Stimulated activated CD4-positive, alpha-beta T cell treated with anti-CD3 and anti-CD28 coated beads, TNF-alpha, amount 100 ng/mL, for 48 hours (primary cell): ENCODE results near the gene NUBPL.

Experiments used
- DNase-seq, 3 donors: peaks; one replicate each; pipeline ENCODE4 v3.0.0-alpha.2; 2020; ENCODE audit warnings: low read depth in 3 of 3

Gene NUBPL, protein sequence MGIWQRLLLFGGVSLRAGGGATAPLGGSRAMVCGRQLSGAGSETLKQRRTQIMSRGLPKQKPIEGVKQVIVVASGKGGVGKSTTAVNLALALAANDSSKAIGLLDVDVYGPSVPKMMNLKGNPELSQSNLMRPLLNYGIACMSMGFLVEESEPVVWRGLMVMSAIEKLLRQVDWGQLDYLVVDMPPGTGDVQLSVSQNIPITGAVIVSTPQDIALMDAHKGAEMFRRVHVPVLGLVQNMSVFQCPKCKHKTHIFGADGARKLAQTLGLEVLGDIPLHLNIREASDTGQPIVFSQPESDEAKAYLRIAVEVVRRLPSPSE

DNA sequence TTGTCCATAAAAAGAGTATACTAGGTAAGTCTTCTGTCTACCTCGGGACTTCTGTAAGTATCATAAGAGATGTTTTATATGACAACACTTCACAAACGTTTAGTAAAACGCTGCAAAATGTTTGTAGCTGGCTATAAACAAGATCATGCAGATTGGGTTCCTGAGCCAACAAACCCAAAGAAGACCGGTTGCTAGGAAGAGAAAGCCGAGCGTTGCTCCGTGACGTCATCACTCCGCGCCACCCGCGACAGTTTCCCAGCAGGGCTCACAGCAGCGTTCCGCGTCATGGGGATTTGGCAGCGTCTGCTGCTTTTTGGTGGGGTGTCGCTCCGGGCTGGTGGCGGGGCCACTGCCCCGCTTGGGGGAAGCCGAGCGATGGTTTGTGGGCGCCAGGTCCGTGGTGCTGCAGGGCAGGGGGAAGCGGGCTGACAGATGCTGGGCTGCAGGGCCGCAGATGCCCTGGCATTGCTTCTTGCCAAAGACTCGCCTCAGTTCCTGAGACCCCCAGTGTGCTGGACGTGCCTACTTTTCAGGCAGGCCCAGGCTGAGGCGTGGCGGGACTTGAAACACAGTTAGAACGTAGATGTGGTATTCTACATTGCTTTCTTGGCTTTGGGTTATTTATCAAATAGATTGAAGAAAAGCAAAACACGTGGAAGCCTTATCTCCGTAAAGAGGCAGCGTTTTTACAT, at the start of gene NUBPL:
NUBPL (plus strand) TSS at position 250 of the 692 bp plus-strand sequence; CDS start at position 286, 36 bp downstream.
- DNase-seq = peak; percentile 90 to 95 (median 93)

DNA sequence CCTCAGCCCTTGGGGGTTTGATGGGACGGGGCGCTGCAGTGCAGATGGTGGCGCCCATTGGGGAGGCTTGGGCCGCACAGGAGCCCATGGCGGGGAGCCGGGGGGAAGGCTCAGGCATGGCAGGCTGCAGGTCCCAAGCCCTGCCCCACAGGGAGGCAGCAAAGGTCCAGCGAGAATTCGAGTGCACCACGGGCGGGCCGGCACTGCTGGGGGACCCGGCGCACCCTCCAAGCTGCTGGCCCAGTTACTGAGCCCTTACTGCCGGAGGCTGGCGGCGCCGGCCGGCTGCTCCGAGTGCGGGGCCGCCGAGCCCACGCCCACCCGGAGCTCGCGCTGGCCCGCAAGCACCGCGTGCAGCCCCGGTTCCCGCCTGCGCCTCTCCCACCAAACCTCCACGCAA, 34.1 kb upstream of the NUBPL start:
- no peak for DNase-seq

DNA sequence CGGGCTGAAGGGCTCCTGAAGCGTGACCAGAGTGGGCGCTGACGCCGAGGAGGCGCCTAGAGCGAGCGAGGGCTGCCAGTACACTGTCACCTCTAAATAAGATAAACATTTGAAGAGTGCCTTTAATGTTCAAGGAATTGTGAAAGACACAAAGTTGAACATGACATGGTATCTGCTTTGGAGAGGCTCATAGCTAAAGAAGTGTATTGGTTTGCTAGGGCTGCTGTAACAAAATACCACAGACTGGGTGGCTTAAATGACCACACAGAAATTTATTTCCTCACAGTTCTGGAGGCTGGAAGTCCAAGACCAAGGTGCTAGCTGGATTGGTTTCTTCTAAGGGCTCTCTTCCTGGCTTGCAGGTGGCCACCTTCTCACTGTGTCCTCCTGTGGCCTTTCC, 33.7 kb upstream of the NUBPL start:
- DNase-seq = no peak

DNA sequence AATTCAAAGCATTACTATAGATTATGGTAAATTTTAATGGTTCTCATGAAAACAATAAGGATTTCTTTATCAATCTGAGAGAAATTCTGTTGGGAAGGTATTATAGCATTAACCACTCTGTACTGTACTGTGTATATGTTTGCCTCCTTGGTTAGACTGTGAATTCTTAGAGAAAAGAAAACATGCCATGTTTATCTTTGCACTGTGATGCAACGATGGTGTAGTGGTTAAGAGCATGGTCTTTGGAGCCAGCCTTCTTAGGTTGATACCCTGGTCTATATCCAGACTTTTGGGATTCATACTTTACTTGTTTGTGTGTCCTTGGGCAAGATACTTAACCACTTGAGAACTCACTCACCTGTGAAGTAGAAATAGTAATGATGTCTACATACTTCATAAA, 32.2 kb upstream of the NUBPL start:
- no peak for DNase-seq

DNA sequence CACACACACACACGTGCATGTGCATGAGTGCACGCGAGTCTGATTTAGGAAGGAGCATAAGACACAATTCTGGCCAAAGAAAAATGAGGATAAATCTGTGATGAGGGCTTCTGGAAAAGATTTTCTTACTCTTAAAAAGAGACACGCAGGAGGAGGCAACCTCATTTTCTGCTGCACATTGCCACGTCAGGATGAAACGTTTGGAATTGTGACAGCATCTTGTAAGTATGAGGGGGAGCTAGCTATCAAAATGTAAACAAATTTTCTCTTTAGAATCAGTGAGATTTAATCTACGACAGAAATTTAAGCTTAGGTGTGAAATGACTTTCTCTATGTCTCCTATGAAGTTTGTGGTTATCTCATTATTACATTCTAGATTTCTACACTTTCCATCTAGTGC, 31.1 kb upstream of the NUBPL start:
- no peak for DNase-seq

DNA sequence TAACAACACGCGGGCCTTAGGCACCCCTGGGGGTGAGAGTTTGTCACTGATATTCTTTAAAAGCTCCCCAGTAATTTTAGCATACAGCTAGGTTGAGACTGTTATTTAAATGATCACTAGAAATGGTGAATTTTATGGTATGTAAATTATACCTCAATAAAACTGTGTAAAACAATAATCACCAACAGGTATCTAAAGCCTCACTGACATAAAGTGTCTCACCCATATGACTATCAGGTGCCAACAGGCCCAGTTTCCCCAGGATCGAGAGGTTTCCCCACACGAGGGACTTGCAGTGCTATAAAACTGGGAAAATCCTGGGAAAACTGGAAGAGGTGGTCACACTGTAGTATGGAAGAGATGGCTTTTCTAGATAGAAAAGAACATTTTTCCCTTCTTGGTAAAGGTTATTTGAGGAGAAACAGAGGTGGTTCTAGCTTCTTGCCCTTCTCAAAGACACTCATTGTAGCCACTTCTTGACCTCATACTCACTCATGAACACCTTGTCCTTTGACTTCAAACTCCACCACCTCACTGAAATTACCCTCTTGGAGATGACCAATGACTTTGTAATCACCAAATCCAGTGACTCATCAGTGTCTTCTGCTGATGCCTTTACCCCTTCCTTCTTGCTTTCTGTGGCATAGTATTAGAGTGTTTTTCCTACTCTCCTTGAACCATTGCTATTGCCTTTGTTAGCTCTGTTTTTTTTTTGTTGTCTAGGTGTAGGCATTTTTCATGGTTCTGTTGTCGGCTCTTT, 24.8 kb upstream of the NUBPL start:
- DNase-seq = no peak

DNA sequence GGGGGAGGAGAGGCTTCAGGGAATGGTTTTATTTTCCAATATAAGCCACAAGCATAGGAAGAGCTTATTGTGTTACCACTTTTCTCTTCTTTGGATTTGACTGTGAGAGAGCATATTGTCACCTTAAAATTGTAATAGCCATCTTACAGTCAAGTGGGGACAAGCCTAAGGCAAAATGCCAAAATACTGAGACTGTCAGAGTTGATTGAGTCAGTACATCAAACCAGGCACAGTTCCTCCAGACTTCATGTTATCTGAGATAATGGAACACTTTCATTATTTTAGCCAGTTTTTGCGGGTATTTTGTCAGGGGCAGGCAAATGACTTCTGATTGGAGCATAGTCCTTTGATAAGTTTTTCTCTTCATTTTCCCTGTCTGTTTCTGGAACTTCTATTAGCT, 19.5 kb upstream of the NUBPL start:
- no peak for DNase-seq

DNA sequence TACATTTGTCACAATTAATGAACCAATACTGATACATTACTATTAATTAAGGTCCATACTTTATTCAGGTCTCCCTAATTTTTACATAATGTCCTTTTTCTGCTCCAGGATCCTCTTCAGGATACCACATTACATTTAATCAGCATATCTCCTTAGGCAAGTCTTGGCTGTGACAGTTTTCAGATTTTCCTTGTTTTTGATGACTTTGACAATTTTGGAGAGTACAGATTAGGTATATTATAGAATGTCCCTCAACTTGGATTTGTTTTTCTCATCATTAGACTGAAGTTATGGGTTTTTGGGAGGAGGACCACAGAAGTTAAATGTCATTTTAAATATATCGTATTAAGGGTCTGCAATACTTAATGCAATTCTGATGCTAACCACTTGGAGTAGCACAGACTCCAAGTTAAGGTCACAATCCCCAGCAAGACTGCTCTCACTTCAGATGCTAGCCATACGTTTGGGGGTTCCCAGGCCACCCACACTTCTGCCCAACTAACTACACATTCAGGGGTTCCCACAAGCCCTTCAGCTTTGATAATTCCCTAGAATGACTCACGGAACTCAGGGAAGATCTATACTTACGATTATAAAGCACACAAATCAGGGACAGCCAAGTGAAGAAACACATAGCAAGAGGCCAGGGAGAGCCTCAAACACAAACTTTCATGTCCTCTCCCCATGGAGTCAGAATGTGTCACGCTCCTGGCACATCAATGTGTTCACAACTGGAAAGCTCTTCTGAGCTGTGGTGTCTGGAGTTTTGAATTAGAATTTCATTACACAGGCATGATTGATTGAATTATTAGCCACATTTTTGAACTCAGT, 17.0 kb upstream of the NUBPL start:
- no peak for DNase-seq

DNA sequence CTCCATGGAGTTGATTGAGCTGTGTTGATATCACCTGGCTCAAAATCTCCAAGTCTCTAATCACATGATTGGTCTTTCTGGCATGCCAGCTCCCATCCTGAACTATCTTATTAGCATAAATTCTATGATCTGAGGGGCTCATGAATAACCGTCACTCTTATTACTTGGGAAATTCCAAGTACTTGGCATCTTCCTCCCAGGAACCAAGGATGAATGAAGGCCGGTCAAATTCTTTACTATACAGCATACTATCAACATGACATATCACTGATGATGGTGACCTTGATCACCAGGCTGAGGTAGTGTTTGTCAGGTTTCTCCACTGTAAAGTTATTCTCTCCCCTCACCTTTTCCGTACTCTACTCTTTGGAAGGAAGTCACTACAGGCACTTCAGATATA, 16.4 kb upstream of the NUBPL start:
- DNase-seq = no peak

DNA sequence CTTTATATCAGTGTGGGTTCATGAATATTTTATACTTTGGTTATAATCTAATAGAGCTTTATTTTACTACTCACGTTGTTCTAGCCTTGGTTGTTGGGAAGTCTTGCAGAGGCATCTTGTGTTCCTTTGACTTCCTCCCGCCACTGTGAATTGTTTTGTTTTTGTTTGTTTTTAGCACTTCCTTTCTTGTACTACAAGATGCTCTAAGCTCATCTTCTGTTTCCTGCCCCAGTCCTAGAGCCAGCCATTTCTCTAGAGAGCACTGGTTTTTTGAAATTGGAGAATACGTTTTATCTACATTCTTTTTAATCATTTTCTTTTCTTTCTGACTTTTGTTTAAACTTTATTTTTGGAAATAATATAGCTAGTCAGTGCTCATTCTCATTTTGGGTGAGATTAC, 15.9 kb upstream of the NUBPL start:
- no peak for DNase-seq

DNA sequence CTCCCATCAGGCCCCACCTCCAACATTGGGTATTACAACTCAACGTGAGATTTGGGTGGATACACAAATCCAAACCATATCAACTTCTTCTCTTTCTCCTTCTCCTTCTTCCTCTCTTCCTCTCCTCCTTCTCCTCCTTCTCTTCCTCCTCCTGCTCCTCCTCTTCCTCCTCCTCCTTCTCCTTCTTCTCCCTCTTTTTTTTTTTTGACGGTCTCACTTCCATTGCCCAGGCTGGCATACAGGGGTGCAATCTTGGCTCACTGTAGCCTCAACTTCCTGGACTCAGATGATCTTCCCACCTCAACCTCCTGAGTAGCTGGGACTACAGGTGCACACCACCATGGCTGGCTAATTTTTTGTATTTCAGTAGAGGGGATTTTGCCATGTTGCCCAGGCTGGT, 11.4 kb upstream of the NUBPL start:
- no peak for DNase-seq

DNA sequence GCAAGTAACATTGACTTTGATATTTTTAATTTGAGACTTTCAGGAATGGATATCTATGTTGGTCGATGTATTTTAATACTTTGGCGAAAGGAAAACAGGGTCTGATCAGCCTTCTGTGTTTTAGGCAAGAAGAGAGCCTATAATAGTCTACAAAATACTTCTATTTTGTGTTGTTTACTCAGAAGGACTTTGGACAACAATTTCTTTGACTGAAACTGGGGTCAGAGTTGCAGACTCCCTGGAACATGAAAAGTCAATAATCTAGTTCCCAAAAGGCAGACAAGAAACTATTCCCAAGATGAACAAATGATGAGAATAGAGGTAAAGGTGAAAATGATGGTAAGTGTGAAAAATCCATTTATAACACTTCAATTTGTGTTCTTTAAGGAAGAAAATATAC, 10.6 kb upstream of the NUBPL start:
- no peak for DNase-seq

DNA sequence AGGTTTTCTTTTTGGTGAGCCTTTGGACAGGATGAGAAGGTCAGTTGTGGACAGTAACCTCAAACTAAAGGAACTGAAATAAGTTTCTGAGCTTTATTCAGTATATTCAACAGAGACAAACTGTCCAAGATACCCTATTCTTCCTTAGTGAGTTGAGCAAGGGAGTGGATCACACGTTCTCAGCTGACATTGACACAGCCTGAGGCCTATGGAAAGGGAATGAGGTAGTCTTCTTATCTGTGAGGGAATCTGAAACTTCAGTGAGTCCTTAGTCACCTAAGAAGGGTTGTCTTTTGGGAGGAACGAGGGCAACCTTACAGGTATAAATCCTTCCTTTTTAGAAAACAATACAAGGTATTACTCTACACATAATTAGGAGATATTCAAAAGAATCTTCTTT, 5.0 kb upstream of the NUBPL start:
- no peak for DNase-seq

DNA sequence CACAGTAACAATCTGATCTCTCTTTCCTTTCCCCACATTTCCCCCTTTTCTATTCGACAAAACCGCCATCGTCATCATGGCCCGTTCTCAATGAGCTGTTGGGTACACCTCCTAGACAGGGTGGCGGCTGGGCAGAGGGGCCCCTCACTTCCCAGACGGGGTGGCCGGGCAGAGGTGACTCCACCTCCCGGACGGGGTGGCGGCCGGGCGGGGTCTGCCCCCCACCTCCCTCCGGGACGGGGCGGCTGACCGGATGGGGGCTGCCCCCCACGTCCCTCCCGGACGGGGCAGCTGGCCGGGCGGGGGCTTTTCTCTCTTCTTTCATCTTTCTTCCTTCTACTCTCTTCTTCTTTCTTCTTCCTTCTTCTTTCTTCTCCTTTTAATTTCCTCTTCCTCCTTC, 1.3 kb upstream of the NUBPL start:
- DNase-seq = no peak

DNA sequence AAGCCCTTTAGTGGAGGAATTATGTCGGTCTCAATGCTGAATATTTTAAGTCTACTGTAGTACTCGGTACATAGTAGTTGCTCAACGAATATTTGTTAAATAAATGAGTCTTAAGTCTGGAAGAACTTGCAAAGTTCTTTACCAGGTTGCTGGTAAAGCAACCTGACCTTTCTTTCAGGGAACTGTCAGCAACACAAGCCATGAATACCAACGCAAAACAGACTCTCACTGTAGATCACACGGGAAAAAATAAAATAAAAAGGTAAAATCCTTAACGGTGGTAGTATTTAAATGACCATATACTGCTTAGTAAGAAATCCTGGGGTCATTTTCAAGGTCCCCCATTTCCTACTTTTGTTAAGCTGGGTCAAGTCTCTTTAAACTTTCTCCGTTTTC, 447 bp upstream of the NUBPL start:
- DNase-seq = no peak

DNA sequence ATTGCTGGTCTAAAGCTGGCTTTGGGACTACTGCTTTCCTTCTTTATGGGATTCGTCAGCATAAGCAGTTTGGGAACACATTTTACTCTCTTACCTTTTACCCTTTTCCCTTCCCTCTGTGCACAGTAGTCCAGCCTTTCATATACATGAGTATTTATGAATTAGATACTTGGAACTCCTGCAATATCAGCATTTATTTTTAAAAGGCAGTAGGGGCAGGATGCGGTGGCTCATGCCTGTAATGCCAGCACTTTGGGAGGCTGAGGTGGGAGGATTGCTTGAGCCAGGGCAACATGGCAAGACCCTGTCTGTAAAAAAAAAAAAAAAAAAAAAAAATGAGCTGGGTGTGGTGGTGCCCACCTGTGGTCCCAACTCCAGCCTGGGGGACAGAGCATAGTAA, 3.0 kb downstream of the NUBPL start:
- DNase-seq = no peak

DNA sequence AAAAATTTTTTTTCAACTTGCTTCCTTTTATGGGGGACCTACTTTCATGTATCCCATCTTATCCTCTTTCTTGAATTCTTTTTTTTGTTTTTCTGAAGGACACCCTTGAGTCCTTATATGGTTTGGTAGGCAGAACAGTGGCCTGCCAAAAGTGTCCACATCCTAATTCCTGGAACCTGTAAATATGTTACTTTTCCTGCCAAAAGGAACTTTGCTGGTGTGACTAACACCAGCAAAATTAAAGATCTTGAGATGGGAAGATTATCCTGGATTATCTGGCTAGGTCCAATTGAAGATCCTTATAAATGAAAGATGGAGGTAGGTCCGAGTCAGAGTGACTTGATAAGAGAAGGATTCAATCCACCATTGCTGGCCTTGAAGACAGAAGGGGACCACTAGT, 5.3 kb downstream of the NUBPL start:
- no peak for DNase-seq

DNA sequence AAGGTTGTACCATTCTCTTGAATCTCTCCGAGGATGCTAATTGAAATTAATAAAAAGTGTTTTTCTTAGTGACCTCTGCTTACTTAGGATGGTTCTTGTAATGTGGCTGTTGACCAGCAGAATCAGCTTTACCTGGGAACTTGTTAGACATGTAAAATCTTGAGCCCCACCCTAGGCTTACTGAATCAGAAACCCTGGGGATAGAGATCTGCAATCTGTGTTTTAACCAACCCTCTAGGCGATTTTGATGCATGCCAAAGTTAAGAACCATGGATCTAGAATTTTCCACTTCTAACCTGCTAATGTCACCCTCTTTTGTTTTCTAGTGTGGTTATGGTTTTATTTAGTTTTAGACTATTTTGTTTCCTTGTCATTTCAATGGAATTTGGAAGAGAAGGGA, 6.5 kb downstream of the NUBPL start:
- DNase-seq = no peak

DNA sequence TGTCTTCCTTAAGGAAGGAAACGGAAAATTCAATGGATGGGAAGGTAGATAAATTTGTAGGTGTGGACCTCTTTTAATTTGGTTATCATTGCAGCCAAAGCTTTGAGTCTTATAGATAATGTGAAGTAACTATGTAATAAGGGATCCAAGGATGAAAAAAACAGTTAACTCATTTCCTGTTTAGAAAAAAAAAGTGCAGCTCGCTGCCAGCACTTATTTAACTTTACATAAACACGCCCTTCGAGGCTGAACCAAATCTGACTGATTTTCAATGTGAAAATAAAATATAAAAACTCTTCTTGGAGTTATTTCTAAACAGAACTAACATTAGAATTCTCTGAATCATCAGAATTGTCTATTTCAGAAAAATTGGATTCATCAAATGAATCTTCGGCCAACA, 7.0 kb downstream of the NUBPL start:
- DNase-seq = no peak

DNA sequence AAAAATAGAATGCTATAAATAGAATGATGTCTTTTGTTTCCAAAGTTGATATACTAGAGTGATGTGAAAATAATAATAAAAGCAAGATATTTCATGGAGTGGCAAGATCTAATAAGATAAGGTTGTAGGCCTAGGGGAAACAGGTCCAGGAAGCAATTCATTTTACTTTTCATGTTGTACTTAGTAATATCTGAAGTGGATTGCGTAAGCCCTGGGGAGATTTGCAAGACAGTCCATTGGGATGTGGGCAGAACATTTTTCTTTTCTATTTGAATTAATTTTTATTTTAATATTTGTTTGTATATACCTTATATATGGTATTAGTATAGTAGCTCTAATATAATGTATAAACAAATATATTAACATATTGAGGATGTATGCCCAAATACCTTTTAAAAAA, 7.5 kb downstream of the NUBPL start:
- no peak for DNase-seq

DNA sequence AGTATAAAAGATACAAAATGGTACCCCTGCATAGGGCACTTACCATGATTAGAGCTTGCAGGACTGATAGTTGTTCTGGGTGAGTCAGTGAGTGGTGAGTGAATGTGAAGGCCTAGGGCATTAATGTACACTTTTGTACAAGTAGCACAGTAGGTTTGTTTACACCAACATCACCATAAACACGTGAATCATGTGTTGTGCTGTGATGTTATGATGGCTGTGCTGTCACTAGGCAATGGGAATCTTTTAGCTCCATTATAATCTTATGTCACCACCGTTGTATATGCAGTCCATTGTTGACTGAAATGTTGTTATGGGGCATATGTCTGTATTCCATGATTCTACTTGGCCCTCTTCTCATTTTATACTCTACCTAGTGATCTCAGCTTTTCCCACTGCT, 11.8 kb downstream of the NUBPL start:
- no peak for DNase-seq

DNA sequence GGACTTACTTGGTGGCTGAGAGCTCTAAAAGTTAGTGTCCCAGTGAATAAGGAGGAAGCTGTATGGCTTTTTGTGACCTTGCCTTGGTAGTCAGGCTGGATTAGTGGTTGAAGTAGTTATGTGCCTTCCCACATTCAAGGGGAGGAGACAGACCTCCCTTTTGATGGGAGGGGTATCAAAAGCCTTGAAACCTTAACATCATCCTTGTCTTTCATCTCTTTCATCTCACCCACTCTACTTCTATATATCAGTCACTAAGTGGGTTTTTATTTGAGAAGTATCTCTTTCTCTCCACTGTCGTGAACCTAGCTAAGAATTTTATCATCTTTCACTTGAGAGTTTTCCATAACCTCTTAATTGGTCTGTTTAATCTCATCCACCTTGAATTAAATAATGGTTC, 15.7 kb downstream of the NUBPL start:
- no peak for DNase-seq
